Gastrocnemius medialis (tissue), 4 donors: ENCODE data around the gene EMCN.

Source experiments
- POLR2A ChIP-seq, 2 donors: fragments of 450-650 bp; IDR thresholded peaks; one replicate each; pipeline ENCODE4 v1.6.1; 2017; ENCODE audit warnings: antibody characterized with exemption in 2 of 2, mild to moderate bottlenecking in 2 of 2, moderate library complexity in 2 of 2
- TF ChIP-seq, protein P1 (sequence below), 5 experiments: fragments of 450-650 bp in 3 of 5; fragments of 200-600 bp in 2 of 5; sonication (generic) in 2 of 5; IDR thresholded peaks in 4 of 5; conservative IDR thresholded peaks in 1 of 5; 1 replicate in 4 of 5; 2 replicates in 1 of 5; pipeline ENCODE4 v1.5.1; 2016 to 2019; ENCODE audit warnings: antibody characterized with exemption in 5 of 5, mild to moderate bottlenecking in 3 of 5, moderate library complexity in 3 of 5

DNA sequence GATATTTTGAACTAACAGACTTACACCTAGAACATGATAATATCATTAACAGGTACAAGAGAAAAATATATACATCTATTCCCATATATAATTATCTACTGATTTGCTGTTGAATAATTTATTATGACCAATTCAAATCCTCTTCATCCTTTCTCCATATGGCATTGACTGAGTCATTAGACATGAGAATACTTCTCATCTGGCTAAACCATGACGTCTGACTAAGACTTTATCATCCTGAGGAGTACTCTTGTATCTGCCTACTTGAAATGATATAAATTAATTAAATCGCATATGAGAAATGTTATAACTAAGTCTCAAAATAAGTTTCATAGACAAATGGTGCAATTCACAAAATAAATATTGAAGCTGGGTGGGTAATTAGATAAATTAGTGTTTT, 67.4 kb downstream of the EMCN start:
- TF ChIP-seq, protein P1, sequence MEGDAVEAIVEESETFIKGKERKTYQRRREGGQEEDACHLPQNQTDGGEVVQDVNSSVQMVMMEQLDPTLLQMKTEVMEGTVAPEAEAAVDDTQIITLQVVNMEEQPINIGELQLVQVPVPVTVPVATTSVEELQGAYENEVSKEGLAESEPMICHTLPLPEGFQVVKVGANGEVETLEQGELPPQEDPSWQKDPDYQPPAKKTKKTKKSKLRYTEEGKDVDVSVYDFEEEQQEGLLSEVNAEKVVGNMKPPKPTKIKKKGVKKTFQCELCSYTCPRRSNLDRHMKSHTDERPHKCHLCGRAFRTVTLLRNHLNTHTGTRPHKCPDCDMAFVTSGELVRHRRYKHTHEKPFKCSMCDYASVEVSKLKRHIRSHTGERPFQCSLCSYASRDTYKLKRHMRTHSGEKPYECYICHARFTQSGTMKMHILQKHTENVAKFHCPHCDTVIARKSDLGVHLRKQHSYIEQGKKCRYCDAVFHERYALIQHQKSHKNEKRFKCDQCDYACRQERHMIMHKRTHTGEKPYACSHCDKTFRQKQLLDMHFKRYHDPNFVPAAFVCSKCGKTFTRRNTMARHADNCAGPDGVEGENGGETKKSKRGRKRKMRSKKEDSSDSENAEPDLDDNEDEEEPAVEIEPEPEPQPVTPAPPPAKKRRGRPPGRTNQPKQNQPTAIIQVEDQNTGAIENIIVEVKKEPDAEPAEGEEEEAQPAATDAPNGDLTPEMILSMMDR (IDR thresholded peaks at IDR 0.05 in 4 of 5, conservative IDR thresholded peaks at IDR 0.05 in 1 of 5) = no peak
- TF ChIP-seq POLR2A (IDR thresholded peaks at IDR 0.05) = no peak
